GM19438 (cell line): ENCODE results near the gene MACC1.
A peak's percentile ranks its signal among the peaks of the same experiment; 100 is the strongest.

Experiments
- ATAC-seq: cut with Tn5 transposase; IDR thresholded peaks from one replicate; pipeline ENCODE4 v1.9.1; 2021; ENCODE audit warnings: low read depth; ENCODE audit not compliant: unreplicated experiment

The MACC1 gene

GRCh38 chr7:20217193-20217948, at the start of gene MACC1:
MACC1 (minus strand) TSS chr7:20217384; CDS start chr7:20161862, 55,522 bp downstream.
- ATAC-seq = peak; percentile 50

DNA sequence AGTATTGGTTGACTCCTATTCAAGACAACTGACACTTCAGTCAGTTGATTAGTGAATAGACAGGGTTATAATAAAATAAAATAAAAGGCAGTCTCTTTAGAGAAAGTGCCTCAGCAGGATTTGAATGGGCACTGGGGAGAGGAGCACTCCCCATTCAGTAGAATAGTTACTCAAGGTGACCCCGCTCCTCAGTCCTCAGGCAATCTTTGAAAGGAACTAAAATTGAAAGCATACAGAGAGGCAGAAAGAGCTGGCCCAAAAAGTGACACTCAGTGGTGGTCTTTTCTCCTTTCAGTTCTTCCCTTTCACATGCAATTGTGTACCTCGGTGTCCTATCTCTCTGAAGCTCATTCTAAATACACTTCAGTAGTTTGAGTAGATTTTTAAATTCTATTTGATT, 47.4 kb upstream of the MACC1 start:
- no peak for ATAC-seq

GRCh38 chr7:20260223-20260622, 43.0 kb upstream of the MACC1 start:
- no peak for ATAC-seq

DNA sequence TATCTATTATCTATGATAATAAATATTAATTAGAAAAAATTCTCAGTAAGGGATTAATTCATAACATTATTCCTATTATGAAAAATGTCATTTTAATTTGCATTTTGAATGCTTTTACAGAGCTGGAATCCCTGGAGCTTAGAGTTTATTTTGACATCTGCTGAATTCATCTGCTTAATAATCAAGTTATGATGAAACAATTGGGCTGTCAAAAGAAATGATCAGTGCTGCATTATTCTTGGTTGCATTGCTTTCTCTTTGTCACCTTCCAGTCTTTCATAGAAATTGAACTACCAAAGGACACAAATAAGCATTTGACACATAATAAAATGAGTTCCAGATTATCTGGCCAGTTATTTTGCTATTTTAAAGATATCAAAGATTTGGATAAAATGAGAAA, 40.0 kb upstream of the MACC1 start:
- ATAC-seq = no peak

DNA sequence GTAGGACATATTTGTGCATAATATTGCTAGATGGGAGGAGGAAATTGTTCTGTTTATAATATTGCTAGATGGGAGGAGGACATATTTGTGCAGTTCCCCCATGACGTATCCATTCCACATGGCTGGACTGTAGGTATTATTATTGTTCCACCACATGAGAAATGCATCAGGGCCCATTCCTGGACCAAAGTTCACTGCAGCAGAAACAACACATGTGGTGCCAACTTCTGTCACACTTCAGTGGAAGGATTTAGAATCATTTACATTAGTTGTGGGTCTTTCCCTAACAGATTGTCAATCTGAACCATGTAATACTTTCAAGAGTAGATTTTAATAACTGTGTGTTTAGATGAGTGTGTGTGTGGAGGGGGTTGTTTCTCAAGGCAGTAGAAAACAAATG, 32.7 kb upstream of the MACC1 start:
- no peak for ATAC-seq

- ATAC-seq = no peak
Observed at GRCh38 chr7:20249376-20249775, 32.2 kb upstream of the MACC1 start.

GRCh38 chr7:20246236-20246635, 29.1 kb upstream of the MACC1 start:
- no peak for ATAC-seq

DNA sequence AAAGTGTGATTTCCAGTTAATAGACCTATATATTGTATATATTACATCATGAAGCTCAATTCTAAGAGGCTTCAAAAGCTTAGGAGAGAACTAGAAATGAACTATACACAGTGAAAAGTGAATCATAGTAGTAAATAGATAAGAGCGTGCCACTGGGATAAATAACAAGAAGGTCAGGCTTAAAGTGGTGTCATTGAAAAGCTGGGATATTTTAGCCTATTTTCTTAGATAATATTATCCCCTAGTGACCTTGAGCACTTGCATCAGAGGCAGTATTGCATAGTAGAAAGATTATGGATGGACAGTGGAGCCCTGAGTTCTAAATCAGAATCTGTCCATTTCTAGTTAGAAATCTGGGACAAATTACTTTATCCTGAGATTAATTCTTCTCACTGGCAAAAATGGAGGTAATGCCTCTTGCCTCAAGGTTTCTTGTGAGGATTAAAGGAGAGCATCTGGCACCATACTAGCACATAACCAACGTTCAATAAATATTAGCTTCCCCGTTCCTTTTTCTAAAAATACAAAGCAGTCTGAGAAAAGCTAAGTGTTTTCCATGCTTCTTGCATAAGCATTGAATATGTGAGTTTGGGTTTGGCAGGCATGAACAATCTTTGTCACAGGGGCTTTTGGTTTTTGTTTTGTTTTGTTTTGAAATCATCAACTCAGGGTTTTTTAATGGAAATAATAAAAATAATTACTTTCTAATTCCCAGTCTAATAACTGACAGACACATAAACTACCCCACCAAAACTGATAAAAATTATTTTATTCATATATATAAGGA, 27.3 kb upstream of the MACC1 start:
- ATAC-seq = no peak

- ATAC-seq = no peak
Observed at GRCh38 chr7:20241911-20242261, 24.7 kb upstream of the MACC1 start.

DNA sequence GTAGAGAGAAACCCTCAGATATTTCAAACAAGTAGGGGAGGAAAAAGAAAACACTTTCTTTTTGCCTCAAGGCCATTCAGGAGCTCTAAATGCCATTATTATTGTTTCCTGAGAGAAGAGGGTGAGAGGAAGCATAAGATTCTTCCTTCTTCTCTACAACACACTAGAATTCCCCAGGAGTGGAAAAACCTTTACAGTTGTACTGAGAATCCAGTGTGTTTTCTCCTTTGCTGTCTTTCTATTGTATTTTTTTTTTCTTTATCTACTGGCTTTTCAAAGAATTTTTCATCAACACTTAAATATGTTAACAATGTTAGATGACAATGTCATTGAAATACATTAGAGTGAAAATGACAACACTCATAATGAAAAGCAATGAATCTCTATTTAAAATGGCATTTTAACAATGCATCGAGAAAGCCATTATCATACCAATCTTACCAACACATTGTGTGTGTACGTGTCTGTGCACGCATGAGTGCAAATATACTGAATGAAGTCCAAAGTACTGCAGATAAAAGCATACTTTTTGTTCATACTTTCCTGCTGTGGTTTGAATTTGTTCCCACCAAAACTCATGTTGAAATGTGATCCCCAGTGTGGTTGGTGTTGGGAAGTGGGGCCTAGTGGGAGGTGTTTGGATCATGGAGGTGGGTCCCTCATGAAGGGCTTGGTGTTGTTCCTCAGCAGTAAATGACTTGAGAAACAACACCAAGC, 24.2 kb upstream of the MACC1 start:
- no peak for ATAC-seq

- peak; percentile 35 for ATAC-seq
Observed at GRCh38 chr7:20240080-20240926, 23.1 kb upstream of the MACC1 start.

GRCh38 chr7:20238754-20239324, 21.7 kb upstream of the MACC1 start:
- ATAC-seq = peak; percentile 89

DNA sequence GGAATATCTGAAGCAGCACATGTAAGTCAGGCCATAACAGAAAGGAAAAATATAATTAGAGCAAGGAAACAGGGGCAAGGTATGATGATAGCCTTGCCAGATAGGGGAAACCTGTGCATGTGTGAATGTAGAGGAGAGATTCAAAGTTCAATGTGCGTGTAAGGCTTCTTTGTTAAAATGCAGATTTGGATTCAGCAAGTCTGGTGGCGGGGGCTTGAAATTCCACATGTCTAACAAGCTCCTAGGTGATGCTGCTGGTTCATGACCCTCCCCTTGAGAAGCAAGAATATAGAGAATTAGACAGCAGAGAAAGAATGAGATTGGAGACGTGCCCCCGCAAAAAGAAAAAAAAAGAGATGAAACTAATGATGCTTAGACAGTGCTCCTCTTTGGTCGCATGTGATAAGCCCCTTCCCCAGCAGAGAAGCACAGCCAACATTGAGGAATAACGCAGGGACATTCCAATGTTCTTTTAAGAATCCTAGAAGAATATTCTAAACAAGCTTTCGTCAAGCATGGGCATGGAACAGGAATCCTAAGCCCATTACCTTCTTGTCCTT, 21.1 kb upstream of the MACC1 start:
- no peak for ATAC-seq

GRCh38 chr7:20237464-20238193, 20.4 kb upstream of the MACC1 start:
- ATAC-seq = no peak

DNA sequence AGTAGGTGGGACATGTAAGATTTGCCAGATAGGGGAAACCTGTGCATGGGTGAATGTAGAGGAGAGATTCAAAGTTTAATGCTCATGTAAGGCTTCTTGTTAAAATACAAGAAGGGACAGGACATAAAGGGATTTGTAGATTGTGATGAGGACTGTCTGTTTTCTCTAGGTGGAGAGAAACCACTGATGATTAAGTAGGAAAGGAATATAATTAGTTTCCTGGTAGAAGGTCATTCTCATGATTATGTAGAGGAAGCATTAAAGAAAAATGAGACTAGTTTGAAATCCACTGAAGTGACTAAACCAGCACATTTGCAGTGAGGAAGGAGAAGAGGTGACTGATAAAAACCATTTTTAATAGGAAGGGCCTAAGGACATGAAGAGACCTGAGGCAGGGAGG, 19.6 kb upstream of the MACC1 start:
- ATAC-seq = no peak

- ATAC-seq = no peak
Observed at GRCh38 chr7:20236043-20236442, 18.9 kb upstream of the MACC1 start.

- no peak for ATAC-seq
Observed at GRCh38 chr7:20235288-20235687, 18.1 kb upstream of the MACC1 start.

- no peak for ATAC-seq
Observed at GRCh38 chr7:20233362-20233761, 16.2 kb upstream of the MACC1 start.

GRCh38 chr7:20232848-20233247, 15.7 kb upstream of the MACC1 start:
- no peak for ATAC-seq
